Right renal cortex interstitium (tissue), 3 donors: ENCODE data around the gene SNX9. TPM values are rescaled to one million over a fixed set of nuclear protein-coding genes. Genes with fewer than 3 reads are reported as not detected.

ENCODE experiments used
- DNase-seq, 3 donors: peaks; one replicate each; pipeline ENCODE4 v3.0.0-alpha.2; 2013; ENCODE audit warnings: low read depth in 3 of 3, low spot score in 2 of 3
- polyA plus RNA-seq, 3 donors: library from polyadenylated mRNA; unstranded; fragments of 120-200 nt; gene quantifications; one replicate each; pipeline ENCODE4 v1.2.1, GENCODE V29; 2013; ENCODE audit not compliant: insufficient read length in 3 of 3

Gene SNX9
- polyA plus RNA-seq, 3 donors = 43.1 to 44.8 (median 43.2) TPM

DNA sequence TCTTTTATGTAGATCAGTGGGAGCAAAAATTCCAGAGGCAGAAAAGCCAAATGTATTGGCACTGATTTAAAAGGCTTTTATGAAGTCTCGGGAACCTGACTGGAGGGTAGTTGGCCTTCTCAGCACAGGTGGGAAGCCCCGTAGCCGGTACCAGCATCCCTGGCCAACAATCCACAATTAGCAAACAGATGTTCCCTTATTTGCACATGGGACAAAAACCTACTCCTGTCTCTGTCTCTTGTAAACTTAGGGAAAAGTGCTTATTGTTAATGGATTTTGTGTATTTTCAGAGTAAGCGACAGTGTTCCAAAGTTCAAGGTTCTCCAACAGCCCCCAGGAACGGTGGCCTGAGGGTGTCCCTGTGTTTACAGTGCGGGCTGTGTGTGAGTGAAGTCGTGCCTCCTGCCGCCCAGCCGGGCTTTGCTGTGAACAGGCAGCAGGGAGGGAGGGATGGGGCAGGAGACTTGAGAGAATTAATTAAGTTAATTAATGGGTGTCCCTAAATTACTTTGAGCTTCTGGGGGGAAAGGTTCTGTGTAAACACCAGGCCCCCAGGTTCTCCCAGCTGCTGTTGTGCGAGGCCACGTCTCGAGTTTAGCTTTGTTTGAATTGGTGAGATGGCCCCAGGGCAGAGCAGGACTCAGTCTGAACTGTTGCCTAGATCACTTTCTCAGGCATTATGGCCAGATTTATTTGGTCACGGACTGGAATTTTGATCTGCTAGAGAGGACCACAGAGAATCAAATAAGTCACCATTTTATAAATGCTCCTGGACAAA, 162.5 kb downstream of the SNX9 start:
- DNase-seq = no peak

DNA sequence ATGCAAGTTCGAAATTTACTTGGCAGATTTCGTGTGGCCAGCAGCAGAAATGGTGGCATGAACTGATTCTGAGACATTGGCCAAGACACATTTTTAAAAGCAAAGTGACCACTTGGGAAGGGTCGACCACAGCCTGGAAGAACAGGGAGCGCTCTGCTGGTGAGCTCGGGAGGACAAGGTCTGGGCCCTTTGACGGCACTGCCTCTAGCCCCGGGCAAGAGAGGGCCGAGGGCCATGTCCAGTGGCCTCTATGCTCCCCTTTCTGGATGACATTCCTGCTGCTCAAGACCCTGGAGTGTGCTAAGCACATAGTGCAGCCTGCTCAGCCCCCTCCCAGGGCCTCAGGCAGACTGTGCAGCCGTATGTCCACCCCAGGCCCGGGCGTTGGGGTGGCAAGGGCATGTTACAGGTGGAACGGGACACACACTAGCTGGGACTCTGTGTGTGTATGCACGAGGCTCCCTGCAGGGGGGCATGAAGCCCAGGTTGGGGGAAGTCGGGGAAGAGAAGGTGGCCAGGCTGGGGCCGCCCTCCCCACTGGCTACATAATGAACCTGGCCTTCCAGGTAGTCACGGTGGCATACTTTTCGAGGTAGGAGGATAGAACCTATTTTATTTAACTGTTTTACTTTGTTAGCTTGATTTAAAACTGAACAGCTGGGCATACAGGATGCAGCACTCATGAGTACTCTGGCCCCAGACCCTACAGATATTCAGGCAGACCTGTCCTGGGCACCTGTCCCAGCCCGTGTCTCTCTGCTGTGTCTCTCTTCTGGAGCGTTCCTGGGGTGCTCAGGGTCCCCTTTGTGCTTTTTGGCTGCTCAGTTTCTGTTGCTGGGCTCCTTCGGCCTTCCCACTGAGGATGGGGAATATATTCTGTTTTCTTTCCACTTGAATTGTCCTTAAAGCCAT, 165.0 kb downstream of the SNX9 start:
- DNase-seq = no peak

DNA sequence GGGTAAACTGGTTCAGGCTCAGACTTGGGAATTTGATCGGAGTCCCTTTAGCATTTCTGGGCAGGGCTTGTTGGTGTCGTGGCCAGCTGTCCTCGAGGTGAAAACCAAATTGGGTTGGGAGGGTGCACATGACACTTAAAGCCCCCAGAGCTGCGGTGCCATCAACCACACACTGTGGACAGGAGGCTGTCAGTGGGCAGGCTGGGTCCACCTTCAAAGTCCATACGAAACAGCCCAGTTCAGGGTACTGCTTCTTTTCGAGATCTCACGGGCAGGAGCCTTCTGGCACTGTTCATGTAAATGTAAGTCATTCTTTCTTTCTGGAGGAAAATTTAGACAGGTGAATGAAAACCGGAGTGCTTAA, 165.6 kb downstream of the SNX9 start:
- no peak for DNase-seq

DNA sequence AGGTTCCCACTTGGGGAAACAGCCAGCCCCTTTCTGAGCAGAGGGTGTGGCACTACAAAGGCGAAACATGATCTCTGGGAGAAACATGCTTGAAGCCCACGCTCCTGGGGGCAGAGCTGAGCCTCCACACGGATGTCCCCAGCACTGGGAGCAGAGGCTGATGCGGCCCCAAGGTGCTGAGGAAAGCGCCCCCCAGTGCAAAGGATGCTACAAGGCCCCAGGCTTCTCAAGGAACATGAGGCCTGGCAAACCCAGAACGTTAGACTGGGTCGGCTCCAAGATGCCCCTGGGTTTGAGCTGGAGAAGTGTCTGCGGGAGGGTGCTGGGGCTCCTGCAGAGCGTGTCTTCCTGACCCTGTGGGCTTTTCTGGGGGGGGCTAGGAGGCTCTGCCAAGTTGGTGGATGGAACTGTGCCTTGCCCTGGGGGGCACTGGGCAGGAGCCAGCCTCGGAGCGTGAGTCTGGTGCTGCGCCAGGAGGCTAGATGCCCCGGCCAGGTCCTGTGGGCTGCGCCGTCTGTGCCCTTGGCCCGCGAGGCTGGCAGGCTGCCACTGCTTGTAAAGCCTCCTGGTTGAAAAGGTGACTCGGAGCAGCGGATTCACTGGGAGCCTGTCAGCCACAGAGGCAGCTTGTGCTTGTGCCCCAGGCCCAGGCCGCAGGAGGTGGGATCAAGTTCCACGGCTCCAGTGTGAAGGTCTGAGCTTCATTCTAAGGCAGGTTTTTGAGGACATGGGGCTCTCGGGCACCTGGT, 166.7 kb downstream of the SNX9 start:
- no peak for DNase-seq

DNA sequence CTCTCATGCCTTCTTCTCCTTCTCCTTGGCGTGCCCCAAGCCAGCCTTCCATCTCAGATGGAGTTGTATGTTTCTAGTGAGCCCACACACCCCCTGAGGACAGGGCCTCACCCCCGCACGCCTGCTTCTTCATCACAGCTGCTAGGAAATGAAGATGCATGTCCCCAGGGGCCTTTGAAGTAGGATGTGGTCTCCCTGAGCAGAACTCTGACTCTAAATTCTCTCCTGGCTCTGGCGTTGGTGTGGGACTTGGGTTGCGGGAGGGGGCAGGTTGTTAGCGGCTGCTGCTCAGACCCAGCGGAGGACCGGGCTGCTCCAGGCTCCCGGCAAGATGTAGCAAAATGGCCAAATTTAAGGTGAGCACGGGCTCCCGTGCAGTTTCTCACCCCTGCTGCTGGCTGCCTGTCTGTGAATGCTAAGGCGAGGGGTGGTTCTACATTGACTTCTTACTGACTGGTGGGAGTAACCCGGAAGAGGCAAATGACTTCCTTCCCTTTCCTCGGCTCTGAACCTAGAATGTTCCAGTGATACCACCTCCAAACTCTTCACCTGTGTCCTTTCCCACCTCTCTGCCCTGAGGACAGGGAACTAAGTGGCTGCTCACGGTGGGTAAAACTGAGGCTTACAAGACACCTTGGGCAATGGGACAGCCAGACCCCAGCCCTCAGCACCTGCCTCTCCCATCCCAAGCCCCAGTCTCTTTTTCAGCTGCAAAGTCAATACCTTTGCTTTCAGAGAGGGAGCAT, 167.4 kb downstream of the SNX9 start:
- no peak for DNase-seq

DNA sequence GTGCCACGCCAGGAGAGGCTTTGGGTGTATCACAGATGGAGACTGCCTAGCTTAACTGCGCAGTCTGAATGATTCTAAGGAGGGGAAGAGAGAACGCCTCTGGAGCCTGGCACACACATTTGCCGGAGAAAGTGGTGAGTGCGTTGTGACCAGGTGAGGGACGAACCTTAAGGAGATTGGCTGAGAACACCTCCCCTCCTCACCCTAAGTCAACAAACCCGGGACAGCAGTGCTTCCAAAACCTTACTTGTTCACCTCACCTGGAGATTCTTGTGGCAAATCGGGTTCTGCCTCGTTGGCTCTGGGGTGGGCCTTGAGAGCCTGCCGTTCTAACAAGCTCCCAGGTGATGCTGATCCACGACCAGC, 168.0 kb downstream of the SNX9 start:
- DNase-seq = no peak

DNA sequence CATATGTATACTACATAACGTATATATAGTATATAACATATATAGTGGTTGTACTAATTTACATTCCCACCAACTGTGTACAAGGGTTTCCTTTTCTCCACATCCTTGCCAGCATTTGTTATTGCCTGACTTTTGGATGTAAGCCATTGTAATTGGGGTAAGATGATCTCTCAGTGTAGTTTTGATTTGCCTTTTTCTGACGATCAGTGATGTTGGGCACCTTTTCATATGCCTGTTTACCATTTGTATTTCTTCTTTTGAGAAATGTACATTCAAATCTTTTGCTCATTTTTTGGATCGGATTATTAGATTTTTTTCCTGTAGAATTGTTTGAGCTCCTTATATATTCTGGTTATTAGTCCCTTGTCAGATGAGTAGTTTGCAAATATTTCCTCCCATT, 170.0 kb downstream of the SNX9 start:
- no peak for DNase-seq

DNA sequence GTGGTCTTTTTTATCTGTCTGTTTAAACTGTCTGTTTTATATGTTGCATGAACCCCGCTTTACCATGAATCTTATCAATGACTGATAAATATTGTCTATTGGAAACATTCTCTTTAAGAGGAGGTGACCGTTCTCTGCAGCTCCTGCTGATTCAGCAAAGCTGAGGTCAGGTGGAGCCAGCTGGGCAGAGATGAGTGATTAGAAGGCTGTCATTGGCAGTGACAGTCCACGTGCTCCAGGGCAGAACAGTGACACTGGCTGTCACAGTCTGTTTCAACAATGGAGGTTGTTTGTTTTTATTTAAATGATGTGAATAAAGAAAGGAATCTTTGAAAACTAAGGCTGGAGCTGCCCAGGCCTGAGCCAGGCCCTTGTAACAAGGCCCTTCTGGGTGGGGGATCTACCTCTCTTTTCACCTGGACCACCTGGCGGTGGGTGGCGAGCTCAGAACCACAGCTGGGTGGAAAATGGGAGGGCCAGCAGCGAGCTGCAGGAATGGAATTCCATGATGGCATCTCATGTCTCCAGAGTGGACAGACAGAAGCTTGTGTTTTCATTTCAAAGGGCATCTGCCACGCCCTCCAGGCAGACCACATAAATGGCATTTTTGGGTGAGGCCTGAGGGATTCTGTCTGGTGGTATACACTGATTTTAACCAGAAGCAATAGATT, 171.2 kb downstream of the SNX9 start:
- no peak for DNase-seq

Other genes starting within 250 kb of the SNX9 start
- 10 to 100 TPM in 2 of 3 donors, 1 to 10 TPM in 1; 9.5 to 10.3 (median 10.3) TPM for gene SYNJ2, start 158.6 kb downstream of the SNX9 start, polyA plus RNA-seq